C4-2B (cell line): Measurements from ENCODE around the gene SELPLG.

Source experiments
- CTCF ChIP-seq: fragments of 450-650 bp; conservative IDR thresholded peaks from 2 replicates; pipeline ENCODE4 v1.5.1; 2017; ENCODE audit warnings: mild to moderate bottlenecking
- ZFX ChIP-seq: fragments of 450-650 bp; IDR thresholded peaks from 2 replicates; pipeline ENCODE4 v1.6.1; 2017

GRCh38 chr12:108610856-108611605, 22.7 kb downstream of the SELPLG start:
- TF ChIP-seq CTCF (no peak), ZFX (no peak)
